Epithelial cell of esophagus (primary cell): ENCODE results near the gene ATXN1.
"Not testable (repeated sequence)": the region's sequence is repeated elsewhere in the genome, so short reads cannot be mapped to it uniquely, and the experiment has no call there.

ENCODE experiments used
- DNase-seq: peaks from one replicate; pipeline ENCODE4 v3.0.0; 2010; ENCODE audit warnings: low read depth
- H3K4me3 ChIP-seq: 2 replicates; pipeline ENCODE4 v1.5.1; 2011; ENCODE audit warnings: mild to moderate bottlenecking, low read length, control low read depth
- TF ChIP-seq, protein P1 (sequence below): IDR thresholded peaks from 2 replicates; pipeline ENCODE4 v1.5.1; 2011; ENCODE audit warnings: low read depth, mild to moderate bottlenecking, low read length, control low read depth, inconsistent platforms; ENCODE audit not compliant: insufficient read depth; ENCODE audit errors: missing control alignments

The ATXN1 gene

DNA sequence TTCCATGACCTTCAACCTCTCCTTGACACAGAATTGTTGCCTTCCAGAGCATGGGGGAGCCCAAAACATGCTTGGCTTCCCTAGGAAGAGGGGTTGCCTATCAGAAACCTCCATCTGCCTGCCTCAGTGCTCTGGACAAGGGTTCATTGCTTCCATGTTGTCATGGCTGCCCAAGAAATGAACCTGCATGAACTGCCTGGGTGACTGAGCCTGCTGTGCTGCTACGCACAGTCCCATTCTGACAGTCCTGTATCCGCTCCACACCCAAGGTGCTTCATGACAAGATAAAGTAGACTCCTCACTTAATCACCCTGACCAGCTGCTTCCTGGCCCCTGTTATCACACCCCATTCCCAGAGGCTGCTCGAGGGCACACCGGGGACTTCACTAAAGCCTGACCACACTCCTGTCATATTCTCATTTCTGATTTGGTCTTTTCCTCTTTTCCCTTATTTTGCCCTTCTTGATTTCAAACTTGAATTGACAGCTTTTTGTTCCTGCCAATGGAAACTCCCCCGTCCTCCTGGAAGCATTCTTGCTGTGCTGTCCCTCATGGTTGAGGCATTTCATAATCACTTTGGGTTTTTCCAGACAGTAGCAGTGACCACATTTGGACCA, 491.0 kb downstream of the ATXN1 start:
- H3K4me3 ChIP-seq, result no peak overlapping the region
- DNase-seq, result no peak
- TF ChIP-seq, protein P1, sequence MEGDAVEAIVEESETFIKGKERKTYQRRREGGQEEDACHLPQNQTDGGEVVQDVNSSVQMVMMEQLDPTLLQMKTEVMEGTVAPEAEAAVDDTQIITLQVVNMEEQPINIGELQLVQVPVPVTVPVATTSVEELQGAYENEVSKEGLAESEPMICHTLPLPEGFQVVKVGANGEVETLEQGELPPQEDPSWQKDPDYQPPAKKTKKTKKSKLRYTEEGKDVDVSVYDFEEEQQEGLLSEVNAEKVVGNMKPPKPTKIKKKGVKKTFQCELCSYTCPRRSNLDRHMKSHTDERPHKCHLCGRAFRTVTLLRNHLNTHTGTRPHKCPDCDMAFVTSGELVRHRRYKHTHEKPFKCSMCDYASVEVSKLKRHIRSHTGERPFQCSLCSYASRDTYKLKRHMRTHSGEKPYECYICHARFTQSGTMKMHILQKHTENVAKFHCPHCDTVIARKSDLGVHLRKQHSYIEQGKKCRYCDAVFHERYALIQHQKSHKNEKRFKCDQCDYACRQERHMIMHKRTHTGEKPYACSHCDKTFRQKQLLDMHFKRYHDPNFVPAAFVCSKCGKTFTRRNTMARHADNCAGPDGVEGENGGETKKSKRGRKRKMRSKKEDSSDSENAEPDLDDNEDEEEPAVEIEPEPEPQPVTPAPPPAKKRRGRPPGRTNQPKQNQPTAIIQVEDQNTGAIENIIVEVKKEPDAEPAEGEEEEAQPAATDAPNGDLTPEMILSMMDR, result no peak

- DNase-seq, result not testable (repeated sequence)
These were observed 491.7 kb downstream of the ATXN1 start for GRCh38 chr6:16269442-16270070.

GRCh38 chr6:16267428-16268263, 493.6 kb downstream of the ATXN1 start:
- TF ChIP-seq, protein P1, result no peak
- no peak overlapping the region for H3K4me3 ChIP-seq
- no peak for DNase-seq

More at GRCh38 chr6:16269442-16270070, 491.7 kb downstream of the ATXN1 start:
- not testable (repeated sequence) for H3K4me3 ChIP-seq

- no peak overlapping the region for H3K4me3 ChIP-seq
- no peak for DNase-seq
- TF ChIP-seq, protein P1, result no peak
These were observed 495.6 kb downstream of the ATXN1 start for GRCh38 chr6:16265351-16266341.

DNA sequence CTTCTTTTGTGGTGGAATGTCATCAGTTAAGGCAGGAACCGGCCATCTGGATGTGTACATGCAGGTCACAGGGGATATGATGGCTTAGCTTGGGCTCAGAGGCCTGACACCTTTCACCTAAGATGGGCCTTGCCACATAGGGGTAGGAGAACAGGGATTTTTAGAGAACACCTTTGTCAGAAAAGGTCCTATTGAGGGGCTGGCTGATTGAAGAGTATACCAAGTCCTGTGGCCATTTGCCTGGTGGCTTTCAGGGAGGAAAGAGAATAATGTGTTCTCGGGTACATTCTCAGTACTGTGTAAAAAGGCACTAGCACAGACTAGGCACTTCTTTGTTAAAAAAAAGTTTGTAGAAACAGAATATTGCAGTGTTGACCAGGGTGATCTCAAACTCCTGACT, 496.5 kb downstream of the ATXN1 start:
- no peak overlapping the region for H3K4me3 ChIP-seq
- TF ChIP-seq, protein P1, result no peak
- DNase-seq, result no peak

DNA sequence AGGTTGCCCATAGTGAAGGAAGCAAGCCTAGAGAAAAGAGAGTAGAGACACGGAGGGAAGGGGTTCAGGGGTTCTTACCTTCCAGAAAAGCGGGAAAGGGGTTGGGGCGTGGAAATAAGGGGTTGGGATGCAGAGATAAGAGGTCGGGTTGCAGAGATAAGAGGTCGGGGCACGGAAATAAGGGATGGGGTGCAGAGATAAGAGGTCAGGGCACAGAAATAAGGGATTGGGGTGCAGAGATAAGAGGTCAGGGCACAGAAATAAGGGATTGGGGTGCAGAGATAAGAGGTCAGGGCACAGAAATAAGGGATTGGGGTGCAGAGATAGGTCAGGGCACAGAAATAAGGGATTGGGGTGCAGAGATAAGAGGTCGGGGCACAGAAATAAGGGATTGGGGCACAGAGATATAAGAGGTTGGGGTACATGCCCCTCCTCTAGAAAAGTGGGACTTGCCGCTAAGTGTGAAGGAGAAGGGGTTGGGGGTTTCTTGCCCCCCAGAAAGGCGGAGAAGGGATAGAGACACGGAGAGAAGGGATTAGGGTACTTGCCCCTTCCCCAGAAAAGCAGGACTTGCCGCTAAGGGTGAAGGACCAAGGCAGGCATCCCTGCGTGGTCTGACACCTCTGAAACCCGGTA, 497.7 kb downstream of the ATXN1 start:
- not testable (repeated sequence) for H3K4me3 ChIP-seq, DNase-seq

DNA sequence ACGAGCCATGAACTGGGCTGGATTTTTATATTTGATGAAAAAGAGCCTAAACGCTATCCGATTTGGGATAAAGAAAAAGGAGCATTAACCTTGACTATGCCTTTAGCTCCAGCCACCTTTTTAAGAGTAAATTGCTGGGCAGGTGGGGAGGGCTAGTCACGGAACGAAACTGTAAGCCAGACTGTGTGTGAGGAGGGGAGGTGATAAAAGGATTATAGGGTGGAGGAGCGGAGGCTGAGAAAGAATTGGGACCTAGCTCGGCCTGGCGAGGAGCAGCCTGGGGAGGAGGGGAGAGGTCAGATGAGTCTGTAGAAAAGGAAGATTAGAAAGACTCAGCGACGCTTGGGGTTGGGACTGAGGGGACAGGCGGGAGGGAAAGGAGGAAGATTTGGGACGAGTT, 498.5 kb downstream of the ATXN1 start:
- DNase-seq, H3K4me3 ChIP-seq: not testable (repeated sequence)

DNA sequence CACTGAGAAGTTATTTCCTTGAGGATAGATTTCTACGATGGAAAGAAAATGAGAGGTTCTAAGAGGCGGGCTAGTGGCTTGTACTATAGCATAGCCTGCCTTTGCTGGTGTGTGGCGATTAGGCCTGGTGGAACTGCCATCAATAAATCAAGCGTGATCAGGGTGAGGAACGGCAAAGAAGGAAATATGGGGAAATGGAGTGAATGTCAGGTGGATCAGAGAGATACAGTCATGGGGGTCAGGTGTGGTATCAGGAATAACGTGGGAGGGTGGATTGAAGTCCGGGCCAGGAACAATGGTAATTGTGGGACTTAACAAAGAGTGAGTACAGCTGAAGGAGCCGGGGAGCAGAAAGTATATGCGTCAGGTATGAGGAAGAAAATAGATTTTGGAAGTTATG, 500.7 kb downstream of the ATXN1 start:
- not testable (repeated sequence) for DNase-seq

GRCh38 chr6:16259604-16260003, 501.7 kb downstream of the ATXN1 start:
- DNase-seq, H3K4me3 ChIP-seq: not testable (repeated sequence)

More for the DNA sequence above, 500.7 kb downstream of the ATXN1 start:
- not testable (repeated sequence) for H3K4me3 ChIP-seq
